Medulla oblongata (tissue), 1 donor: ENCODE data around the gene CRB2.

Experiments used
- DNase-seq: peaks from one replicate; pipeline ENCODE4 v3.0.0-alpha.2; 2015; ENCODE audit errors: extremely low spot score

The CRB2 gene

DNA sequence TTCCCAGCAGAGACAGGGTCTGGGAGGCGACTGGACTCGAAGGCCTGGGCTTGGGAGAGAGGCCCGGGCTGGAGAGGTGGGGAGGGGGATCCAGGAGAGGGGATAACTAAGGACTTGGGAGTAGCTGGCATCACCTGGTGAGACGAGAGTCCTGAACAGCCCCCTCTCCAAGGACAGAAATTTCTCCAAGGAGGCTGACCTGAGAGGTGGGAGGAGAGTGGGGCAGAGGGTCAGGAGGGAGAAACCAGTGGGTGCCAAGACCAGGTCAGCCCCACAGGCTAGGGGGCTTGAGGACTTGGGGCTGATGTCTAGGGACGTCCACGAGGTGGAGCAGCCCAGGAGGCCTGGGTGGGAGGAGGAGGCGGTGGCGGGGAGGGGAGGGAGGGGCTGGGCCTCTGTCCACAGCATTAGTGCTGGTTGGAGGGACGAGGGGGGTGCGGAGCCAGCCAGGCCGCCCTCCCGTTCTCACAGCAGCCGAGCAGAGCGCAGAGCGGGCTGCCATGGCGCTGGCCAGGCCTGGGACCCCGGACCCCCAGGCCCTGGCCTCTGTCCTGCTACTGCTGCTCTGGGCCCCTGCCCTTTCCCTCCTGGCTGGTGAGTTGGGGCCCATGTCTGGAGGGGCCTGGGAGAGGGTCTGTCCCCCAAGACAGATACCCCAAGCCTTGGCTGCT lies at the start of gene CRB2:
Gene CRB2, plus strand, starts transcription at position 437 of the 671 bp plus-strand sequence. Its CDS starts 64 bp downstream, at position 501.
- DNase-seq = peak; percentile 51

DNA sequence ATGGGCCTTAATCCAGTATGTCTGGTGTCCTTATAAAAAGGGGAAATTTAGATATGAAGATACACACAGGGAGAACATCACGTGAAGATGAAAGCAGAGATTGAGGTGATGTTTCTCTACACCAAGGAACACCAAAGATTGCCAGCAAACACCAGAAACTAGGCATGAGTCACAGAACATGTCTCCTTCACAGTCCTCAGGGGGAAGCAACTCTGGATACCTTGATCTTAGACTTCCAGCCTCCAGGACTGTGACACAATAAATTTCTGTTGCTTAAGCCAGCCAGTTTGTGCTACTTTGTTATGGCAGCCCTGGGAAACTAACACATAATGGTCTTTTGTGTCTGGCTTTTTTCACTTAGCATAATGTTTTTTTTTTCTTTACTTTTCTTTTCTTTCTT lies 46.4 kb upstream of the CRB2 start:
- no peak for DNase-seq

DNA sequence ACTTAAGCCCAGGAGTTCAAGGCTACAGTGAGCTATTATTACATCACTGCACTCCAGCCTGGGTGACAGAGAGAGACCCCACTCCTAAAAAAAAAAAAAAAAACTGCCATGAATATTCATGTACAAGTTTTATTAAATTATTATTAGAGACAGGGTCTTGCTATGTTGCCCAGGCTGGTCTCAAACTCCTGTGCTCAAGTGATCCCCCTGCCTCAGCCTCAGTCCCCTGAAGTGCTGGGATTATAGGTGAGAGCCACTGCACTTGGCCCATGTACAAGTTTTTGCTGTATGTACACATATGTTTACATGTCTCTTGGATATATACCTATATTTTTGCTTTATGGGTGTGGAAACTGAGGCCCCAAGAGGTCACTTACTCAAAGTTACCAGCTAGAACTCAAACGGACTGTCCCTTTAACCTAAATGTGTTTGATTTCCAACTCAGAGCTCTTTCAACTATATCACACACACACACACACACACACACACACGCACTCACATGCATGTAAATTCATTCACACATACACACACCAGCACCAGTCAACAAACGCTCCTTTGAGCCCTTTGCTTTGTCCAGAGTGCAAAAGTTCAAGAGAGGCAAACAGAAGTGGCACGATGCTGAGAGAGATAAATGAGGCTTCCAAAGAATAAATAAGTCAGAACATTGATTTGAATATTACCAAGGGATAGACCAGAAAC lies 45.3 kb upstream of the CRB2 start:
- no peak for DNase-seq

DNA sequence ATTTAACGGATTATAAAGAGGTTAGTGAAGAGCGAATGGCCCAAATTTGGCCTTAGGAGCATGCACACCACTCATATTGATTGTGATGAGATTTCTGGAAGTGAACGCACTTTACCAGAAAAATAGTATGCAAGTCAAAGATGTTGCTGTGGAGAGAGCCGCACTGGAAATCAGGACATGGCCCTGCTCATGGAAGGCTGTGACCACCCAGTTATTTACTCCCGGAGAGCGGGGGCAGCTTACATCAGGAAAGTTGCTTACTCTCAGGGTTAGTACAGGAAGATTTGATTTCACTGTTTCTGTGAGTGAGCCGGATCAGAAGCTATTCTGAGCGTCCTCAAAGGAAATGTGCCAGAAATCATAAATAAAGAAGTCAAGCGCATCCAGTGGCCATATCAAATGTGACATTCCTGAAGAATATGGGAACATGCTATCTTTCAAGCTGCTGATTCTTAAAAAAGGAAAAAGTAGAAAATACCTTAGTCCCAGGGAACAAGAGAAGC lies 44.7 kb upstream of the CRB2 start:
- no peak for DNase-seq

DNA sequence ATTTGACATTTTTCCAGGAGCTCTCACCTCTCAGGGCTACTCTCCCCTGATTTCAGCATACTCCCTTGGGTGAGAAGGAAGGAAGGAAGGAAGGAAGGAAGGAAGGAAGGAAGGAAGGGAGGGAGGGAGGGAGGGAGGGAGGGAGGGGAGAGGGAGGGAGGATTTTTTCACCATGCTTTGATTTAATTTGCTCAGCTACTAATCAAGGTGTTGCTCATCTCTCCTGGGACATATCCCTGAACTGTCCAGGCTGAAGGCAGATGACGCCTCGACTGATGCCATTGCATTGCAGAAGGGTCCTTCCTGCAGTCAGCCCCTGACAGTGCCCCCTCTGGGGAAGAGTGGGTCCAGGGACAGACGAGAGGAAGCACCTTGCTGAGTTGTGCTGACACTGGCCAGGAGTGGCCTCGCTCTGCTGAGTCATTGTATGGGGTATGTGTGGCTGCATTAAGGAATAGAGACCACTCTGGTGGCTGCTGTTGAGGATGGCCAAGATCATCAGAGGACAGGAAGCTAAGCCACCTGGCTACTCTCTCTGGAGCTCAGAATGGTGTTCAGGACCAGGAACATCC lies 43.6 kb upstream of the CRB2 start:
- DNase-seq = no peak

DNA sequence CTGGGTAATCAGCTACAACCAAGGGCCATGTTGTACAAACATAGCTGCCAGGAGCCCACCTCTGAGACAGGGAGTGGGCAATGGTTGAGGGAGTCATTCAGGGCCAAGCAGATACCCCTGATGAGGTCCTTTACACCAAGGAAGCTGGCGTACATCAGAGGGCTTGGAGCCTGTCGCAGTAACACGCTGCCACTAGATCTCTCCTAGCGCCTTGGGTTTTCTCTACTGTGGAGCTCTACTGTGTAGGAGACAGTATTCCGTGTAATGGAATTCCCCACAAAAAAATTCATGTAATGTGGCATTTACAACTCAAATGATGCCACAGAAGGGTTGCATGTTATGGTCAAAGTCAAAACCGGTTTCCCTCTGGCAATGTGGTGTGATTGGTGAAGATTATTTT lies 41.4 kb upstream of the CRB2 start:
- DNase-seq = no peak

DNA sequence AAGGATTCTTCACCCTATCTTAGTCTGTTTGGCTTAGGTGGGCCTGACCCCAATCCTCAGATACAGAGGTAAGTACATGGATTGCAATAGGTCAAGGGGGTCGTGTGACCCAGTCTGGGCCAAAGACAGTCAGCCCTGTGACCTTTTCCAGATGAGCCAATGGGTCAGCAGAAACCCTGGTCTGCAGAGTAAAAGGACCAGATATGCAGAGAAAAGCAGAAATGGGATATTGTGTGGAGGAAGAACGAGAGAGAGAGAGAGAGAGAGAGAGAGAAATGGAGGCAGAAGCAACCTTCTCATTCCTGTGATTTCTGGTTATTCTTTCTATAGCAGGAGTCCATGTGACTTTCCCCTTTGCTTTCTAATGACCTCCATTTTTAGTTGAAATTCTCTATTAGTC lies 40.4 kb upstream of the CRB2 start:
- DNase-seq = no peak

DNA sequence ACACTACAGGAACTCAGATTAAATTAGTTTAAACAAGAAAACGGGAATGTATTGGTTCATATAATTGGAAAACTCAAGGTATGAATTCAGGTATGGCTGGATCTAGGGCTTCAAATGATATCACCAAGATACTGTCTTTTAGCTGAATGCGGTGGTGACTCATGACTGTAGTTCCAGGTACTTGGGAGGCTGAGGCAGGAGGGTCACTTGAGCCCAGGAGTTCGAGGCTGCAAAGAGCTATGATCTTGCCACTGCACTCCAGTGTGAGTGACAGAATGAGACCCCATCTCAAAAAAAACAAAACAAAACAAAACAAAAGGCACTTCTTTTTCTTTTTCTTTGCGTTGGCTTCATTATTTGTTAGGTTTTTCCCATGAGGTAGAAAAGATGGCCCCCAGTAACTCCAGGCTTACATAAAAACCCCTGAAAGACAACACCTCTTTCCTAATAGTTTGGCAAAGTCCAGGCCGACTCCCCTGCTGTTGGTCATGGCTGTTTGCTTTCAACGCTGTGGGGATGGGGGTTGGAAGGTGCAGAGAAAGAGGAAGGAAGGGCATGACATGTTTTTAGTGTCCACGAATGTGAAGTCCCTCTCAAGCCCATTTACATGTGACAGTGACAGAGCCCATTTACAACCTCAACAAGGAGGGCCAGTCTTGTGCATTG lies 39.8 kb upstream of the CRB2 start:
- DNase-seq = peak; percentile 69

DNA sequence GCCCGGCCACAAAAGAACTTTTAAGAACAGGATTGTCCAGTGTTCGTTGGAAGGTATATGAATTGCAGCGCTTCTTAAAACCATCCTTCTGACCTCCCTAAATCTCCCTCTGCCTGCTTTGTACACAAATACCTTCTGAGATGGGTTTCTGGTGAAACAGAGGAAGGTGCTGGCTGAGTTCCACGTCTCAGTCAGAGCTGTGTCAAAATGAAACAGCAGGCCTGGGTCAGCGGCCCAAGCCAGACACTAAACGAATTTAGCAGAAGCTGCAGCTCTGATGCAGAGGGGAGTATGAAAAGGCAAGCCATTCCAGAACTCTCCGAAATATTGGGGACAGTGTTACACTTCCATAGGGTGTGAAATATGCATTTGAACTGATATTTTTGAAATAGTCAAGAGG lies 37.8 kb upstream of the CRB2 start:
- peak; percentile 69 for DNase-seq

DNA sequence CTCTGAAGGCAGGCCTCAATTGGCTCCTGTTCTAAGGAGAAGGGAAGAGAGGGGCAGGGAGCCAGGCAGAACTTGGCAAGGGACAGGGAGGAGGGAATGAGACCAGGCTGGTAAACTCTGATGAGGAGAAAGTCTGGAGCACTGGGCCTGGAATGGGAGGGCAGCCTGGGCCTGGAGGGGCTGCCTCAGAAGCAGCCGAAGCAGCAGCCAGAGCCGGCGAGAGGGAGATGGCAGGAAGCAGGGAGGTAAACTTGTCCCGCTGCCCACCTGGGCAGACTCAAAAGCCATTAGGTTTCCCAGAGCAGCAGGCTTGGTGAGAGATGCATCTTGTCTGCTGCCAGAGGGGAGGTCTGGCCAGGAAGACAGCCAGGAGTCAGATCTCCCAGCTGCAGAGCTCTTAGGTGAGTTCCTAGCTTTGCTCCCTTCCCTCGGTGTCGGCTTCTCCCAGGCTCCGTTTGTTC lies 37.0 kb upstream of the CRB2 start:
- peak; percentile 67 for DNase-seq

DNA sequence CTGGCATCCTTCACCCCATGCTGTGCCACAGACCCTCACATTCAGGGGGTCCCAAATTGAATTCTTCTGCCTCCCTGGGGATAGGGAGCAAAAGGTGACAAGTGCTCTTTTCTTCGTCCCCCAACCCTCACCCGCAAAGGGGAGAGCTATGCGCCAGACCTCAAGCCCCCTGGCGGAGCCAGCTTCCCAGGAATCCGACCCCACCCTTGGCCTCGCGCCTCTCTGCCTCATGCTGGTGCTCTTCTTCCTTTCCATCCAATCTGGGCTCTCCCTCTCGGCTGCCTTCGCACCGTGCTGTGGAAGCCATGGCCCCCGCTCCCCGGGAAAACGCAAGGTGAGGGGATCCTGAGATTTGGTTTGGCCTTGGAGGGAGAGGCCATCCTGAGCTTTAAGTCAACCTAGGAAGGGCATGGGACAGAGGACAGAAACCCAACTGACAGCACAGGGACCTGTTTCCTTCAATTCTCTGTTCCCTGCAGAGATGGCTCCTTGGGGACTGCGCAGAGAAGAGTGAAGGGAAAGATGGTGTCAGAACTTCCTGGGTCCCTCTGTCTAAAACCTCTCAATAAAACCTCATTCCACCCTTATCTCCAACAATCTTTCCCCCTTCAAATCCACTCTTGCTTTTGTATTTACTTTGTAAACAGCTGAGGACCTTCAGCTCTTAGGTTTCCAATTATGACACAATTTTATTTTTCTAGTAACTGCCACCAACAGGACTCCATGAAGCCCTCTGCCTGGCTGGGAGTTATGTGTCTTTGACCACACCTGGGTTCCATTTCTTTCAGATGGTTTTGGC lies 36.3 kb upstream of the CRB2 start:
- no peak for DNase-seq

DNA sequence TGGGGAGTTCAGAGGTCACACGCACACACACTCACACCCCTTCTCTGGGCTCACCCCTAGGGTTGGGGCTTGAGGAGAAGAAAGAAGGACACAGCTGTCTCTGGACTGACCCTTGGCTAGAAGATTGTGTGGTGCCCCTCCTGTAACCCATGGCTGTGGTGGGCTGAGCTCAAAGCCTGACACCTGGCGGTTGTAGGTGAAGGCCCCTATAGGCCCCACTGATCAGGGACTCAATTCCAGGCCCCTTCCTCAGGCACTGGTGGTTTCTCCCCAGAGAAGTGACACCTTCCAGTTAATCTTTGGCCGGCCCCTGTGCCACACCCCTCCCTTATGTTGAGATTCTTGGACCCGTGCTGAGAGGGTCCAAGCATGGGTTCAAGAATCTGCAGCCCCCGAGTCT lies 35.2 kb upstream of the CRB2 start:
- no peak for DNase-seq

DNA sequence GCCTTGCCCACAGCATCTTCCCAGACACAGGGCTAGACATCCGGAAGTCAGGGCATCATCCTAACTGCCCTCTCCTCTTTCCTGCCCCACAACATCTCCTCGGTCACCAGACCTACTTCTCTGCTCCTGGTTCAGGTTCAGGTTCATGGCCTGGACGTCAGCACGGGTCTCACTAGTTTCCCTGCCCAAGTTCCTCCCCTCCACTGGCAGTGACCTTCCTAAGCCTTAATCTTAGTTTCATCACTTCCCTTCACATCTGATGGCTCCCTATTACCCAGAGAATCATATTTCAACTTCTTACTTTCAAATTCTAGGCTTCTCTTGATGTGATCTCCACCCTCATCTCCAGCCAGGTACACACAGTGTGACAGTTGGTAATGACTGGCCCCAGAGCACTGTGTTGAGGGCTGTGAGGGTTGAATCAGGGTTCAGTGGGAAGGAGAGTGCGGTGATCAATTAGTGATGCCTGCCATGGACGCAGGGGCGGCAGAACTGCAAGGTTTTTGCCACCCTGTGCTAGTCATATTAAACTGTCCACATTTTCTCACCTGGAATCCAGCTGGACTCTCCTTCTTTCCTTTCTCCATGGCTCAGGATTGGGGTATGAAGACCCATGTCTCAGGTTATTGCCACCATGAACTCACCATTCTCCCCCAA lies 34.3 kb upstream of the CRB2 start:
- no peak for DNase-seq

DNA sequence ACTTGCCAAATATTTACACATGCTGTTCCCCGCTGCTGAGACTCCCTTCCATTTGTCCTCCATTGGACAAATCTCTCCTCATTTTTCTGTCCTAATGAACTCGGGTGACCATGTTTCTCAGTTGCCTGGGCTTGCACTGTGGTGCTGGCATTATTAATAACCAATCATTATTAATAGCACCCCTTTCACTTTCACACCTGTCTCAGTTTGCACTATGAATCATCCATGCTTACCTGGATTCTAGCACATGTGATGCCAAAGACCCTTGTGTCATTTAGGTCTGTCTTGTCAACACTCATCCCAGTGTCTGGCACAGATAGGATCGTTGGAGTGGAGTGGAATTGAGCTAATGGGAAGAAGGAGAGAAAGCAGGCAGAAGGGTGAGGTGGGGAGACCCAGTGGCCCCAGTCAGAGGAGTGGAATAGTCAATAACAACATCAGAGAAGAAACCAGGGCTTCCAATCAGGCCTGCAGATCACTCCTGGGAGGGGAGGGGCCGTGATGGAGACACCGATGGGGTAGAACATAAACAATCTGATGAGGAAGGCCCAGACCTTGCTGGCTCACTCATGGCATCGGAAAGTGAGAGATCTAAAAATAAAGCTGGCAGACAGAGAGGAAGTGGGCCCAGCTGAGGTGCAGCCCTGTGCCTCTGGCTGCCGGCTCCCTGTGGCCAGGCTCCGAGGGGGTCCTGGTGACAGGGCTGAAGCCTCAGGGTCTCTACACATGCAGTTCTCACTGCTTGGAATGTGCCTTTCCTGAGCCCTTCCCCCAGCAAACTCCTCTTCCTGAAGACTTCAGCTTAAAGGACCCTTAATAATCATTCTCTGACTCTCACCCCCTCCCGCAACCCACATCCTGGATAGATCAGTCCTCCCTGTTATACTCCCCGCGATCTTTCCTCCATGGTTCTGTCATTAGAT lies 33.5 kb upstream of the CRB2 start:
- peak; percentile 50 for DNase-seq

DNA sequence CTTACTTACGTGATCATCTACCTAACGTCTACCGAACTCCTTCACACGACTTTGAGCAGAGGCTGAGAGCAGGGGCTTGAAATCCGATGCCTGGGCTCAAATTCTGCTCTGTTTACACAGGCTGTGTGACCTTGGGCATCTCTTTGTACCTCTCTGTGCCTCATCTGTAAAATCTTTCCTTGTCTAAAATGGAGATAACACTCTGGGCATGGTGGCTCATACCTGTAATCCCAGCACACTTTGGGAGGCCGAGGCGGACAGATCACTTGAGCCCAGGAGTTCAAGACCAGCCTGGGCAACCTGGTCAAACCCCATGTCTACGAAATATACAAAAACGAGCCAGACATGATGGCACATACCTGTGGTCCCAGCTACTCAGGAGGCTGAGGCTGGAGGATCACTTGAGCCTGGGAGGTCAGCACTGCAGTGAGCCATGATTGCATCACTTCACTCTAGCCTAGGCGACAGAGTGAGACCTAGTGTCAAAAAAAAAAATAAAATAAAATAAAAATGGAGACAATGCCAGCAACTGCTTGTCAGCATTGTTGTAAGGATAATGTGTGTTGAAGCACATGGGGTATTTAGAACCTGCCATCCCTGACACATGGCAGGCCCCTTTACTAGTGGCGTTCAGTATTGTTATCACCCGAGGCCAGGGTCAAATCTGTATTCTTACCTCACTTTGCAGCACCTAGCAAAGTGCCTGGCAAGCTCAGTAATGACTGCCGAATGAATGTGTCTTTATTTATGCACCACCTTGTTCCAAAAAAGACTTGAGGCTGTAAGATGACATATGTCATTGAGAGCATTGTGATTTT lies 32.6 kb upstream of the CRB2 start:
- no peak for DNase-seq

DNA sequence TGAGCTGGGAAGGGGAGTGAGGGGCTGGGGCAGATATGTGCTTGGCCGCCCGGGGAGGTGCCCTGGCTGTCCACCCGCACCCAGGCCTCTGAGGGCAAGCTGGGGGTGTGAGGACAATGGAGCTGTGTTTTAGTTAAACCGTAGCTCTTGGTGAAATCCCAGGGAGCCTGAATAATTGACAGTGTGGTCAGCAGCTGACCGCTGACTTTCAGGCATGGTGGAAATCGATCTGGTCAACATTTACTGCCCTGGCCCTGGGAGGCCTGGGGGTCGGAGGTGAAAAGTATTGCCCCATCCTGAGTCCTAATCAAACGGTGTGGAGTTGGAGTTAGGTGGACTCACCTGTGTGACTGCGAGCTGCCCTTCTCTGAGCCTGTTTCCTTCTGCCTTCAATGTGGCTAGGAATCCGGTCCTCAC lies 31.2 kb upstream of the CRB2 start:
- no peak for DNase-seq

DNA sequence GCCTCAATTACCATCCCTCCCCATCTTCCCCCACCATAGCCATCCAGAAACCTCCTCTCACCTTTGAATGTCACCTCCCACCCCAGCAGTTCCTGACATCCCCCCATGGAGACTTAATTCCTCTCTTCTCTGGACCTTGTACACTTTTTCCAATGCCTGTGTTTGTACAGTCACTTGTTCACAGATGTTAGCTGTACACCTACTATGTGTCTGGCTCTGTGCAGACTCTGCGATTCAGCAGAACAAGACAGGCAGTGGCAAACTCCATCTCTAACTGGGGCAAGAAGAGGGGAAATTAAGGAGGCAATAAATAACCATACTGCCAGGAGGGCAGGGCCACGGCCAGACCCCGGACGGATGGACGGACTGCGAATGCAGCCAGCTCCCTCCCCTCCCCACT lies 29.8 kb upstream of the CRB2 start:
- no peak for DNase-seq

DNA sequence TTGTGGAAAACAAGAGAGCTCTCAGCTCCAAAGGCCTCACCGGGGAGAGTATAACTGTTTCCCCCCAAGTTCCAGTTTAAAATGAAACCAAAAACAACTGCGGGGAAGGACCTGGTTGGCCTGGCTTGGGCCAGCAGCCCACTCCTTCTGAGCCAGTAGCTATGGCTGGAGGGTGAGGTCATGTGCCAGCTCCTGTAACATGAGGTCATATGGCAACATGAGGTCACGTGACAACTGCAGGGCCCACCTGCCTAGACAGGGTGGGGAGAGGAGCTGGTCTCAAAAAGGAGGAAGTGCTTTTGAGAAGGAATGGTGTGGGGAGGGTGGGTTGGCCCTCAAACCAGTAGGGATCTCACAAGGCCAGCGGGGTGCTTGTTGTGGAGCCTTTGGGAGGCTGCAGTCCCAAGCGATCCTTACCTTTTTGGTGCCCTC lies 29.3 kb upstream of the CRB2 start:
- peak; percentile 76 for DNase-seq

DNA sequence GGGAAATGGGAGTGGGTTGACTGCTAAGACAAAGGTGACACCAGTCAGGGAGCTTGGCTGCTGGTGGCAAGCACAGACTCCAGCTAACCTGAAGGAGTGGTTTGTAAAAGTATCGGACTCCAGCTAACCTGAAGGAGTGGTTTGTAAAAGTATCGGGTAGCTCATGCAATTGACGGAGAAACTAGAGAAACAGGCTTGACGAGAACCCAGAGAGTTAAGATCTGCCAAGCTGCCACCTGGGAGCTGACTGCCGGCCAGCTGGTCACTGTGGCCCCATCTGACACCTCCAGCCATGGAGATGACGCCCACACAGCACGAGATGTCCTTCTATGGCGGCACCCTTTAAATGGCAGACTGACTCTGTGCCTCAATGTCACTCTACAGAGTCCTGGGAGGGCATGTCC lies 28.3 kb upstream of the CRB2 start:
- no peak for DNase-seq
